ENCODE data around the gene MAGEA11. TPM values are rescaled to one million over a fixed set of nuclear protein-coding genes. Genes with fewer than 3 reads are reported as not detected.

MAGEA11 gene
- total and polyA plus RNA-seq, 2 of the 13 experiments (the other 11 are each of a cell fraction or from before 2014, with no cell fraction given) = not detected

- no peak for TF ChIP-seq ARID4A (CRISPR knock-in tag; IDR thresholded peaks at IDR 0.05; ENCODE audit: borderline replicate concordance)
- TF ChIP-seq, protein P1, sequence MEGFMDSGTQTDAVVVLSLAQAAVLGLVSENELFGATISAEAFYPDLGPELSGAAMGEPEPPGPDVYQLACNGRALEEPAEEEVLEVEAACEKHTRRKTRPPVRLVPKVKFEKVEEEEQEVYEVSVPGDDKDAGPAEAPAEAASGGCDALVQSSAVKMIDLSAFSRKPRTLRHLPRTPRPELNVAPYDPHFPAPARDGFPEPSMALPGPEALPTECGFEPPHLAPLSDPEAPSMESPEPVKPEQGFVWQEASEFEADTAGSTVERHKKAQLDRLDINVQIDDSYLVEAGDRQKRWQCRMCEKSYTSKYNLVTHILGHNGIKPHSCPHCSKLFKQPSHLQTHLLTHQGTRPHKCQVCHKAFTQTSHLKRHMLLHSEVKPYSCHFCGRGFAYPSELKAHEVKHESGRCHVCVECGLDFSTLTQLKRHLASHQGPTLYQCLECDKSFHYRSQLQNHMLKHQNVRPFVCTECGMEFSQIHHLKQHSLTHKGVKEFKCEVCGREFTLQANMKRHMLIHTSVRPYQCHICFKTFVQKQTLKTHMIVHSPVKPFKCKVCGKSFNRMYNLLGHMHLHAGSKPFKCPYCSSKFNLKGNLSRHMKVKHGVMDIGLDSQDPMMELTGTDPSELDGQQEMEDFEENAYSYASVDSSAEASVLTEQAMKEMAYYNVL (CRISPR knock-in tag; IDR thresholded peaks at IDR 0.05; ENCODE audit: borderline replicate concordance) = no peak
Observed at GRCh38 chrX:149716632-149717031, 4.8 kb downstream of the MAGEA11 start (continued).

DNA sequence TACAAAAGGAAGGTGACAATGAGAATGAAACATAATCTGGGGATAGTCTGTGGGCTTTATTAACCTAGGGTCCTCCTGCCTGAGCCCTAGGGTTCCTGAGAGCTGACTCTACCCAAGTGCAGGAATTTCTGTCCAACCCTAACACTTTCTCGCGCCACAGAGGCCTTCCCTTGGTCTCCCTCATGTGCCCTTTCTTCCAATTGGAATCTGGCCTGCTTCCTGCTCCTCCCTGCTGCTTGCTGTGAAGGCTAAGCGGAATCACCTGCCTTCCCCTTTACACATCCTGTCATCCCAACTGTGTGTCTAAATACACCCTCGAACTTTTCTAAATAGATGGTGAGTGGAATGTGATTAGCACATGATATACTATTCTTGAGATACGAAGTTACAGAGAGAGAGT, 5.9 kb downstream of the MAGEA11 start:
- H2AFZ ChIP-seq (ENCODE audit: low read length) = no peak overlapping the region
- in situ Hi-C loops (cut with HindIII; ENCODE audit: extremely low pct_ligation_motif_present, low pct_unique_long_range_greater_than_20kb) (no loop called here), intact Hi-C loops (cut with micrococcal nuclease; ENCODE audit: unreplicated experiment) (no loop called here)
- peaks cover 9% of the 10 kb centered on the region for H3K4me1 ChIP-seq (ENCODE audit: insufficient read depth, low read length)
- H3K27me3 ChIP-seq (ENCODE audit: control insufficient read depth in 1 of 2, insufficient read depth in 2 of 2, low read length in 2 of 2) = peaks cover 0 to 16% of the 10 kb centered on the region in 2 experiments; a peak in 1 of 5 replicates
- no peaks in the 10 kb centered on the region for H3K79me2 ChIP-seq (ENCODE audit: insufficient read depth, low read length)
- H3K36me3 ChIP-seq (replicated peaks in 1 of 2; ENCODE audit: control insufficient read depth in 1 of 2, insufficient read depth in 2 of 2, low read length in 2 of 2) = no peaks in the 10 kb centered on the region
- CTCF ChIA-PET (ENCODE audit: low intra/inter-chr PET ratio, low total read pairs) = no interaction called here
- H3K9me3 ChIP-seq (ENCODE audit: low read length) = no peaks in the 10 kb centered on the region
- no peak for FAIRE-seq
- no TSS peak for BruUV-seq (replicated peaks)
- H3K9ac ChIP-seq (ENCODE audit: insufficient read depth, low read depth, low read length) = no peak overlapping the region
- no peak for ATAC-seq
- POLR2A ChIA-PET = no interaction called here
- no peaks in the 10 kb centered on the region for H4K20me1 ChIP-seq (ENCODE audit: insufficient read depth, low read length)
- H3K27ac ChIP-seq (ENCODE audit: extremely low read length, insufficient read depth, low read length) = no peak overlapping the region
- H3K4me3 ChIP-seq (replicated peaks in 1 of 3; ENCODE audit: insufficient read depth in 1 of 3, low read depth in 2 of 3, low read length in 3 of 3) = no peak overlapping the region
- no peak overlapping the region for H3K4me2 ChIP-seq (ENCODE audit: low read depth, low read length)
- 12% methylated on average over 3 of the region's 5 CpGs for WGBS (ENCODE audit: low lambda C conversion rate)
- no peak for DNase-seq (ENCODE audit: low spot score)
- TF ChIP-seq ZNF296 (CRISPR knock-in tag; conservative IDR thresholded peaks at IDR 0.05) (no peak), MTA1 (CRISPR knock-in tag; IDR thresholded peaks at IDR 0.05; ENCODE audit: borderline replicate concordance) (no peak), CHD4 (IDR thresholded peaks at IDR 0.05; ENCODE audit: borderline replicate concordance, low read length) (no peak), DMTF1 (CRISPR knock-in tag; IDR thresholded peaks at IDR 0.05) (no peak), SP4 (CRISPR knock-in tag; IDR thresholded peaks at IDR 0.05) (no peak), MAZ (IDR thresholded peaks at IDR 0.05; ENCODE audit: borderline replicate concordance, low read depth, low read length) (no peak), MAZ (CRISPR knock-in tag; IDR thresholded peaks at IDR 0.05; ENCODE audit: low read depth) (no peak), NAIF1 (CRISPR knock-in tag; IDR thresholded peaks at IDR 0.05; ENCODE audit: borderline replicate concordance) (no peak), ADNP (CRISPR knock-in tag; IDR thresholded peaks at IDR 0.05) (no peak)
- TF ChIP-seq, protein P2, sequence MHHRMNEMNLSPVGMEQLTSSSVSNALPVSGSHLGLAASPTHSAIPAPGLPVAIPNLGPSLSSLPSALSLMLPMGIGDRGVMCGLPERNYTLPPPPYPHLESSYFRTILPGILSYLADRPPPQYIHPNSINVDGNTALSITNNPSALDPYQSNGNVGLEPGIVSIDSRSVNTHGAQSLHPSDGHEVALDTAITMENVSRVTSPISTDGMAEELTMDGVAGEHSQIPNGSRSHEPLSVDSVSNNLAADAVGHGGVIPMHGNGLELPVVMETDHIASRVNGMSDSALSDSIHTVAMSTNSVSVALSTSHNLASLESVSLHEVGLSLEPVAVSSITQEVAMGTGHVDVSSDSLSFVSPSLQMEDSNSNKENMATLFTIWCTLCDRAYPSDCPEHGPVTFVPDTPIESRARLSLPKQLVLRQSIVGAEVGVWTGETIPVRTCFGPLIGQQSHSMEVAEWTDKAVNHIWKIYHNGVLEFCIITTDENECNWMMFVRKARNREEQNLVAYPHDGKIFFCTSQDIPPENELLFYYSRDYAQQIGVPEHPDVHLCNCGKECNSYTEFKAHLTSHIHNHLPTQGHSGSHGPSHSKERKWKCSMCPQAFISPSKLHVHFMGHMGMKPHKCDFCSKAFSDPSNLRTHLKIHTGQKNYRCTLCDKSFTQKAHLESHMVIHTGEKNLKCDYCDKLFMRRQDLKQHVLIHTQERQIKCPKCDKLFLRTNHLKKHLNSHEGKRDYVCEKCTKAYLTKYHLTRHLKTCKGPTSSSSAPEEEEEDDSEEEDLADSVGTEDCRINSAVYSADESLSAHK (CRISPR knock-in tag; IDR thresholded peaks at IDR 0.05; ENCODE audit: borderline replicate concordance) = no peak

Measured in HepG2 (cell line).